Tibial nerve (tissue), 4 donors: Measurements from ENCODE around the gene TRIM60. TPM values are rescaled to one million over a fixed set of nuclear protein-coding genes. Genes with fewer than 3 reads are reported as not detected.

Source experiments
- DNase-seq, 2 donors: peaks; one replicate each; pipeline ENCODE4 v3.0.0-alpha.2; 2019; ENCODE audit warnings: low spot score in 2 of 2
- H3K27ac ChIP-seq, 4 donors: fragments of 200-600 bp; sonication (generic) in 3 of 4; one replicate each; pipeline ENCODE4 v1.5.1; 2017 to 2019; ENCODE audit warnings: mild to moderate bottlenecking in 1 of 4
- H3K27me3 ChIP-seq, 2 donors: fragments of 200-600 bp; sonication (generic) in 1 of 2; one replicate each; pipeline versions ENCODE4 v1.5.1 to v1.6.0; 2017 to 2019
- H3K36me3 ChIP-seq, 3 donors: fragments of 200-600 bp; sonication (generic); one replicate each; pipeline ENCODE4 v1.5.1; 2018 to 2019
- H3K4me1 ChIP-seq, 4 donors: fragments of 200-600 bp; sonication (generic) in 3 of 4; one replicate each; pipeline ENCODE4 v1.5.1; 2017 to 2019
- H3K4me3 ChIP-seq, 4 donors: fragments of 200-600 bp; sonication (generic) in 3 of 4; one replicate each; pipeline ENCODE4 v1.5.1; 2017 to 2019; ENCODE audit warnings: mild to moderate bottlenecking in 1 of 4, moderate library complexity in 1 of 4
- H3K9me3 ChIP-seq, 4 donors: fragments of 200-600 bp; sonication (generic) in 3 of 4; one replicate each; pipeline ENCODE4 v1.5.1; 2017 to 2019
- EP300 ChIP-seq, 2 donors: sonication (generic); formaldehyde crosslinking; IDR thresholded peaks; one replicate each; pipeline ENCODE4 v1.6.1; 2017; ENCODE audit warnings: antibody characterized with exemption in 2 of 2, mild to moderate bottlenecking in 1 of 2
- POLR2A ChIP-seq, 2 donors: fragments of 450-650 bp; IDR thresholded peaks; one replicate each; pipeline ENCODE4 v1.6.1; 2017; ENCODE audit warnings: antibody characterized with exemption in 2 of 2, mild to moderate bottlenecking in 2 of 2, moderate library complexity in 2 of 2
- WGBS, 2 donors: methylation state at CpG; one replicate each; pipeline ENCODE4 v1.1.5; 2018; 5-methylcytosine and 5-hydroxymethylcytosine counted together
- total RNA-seq, 4 donors: library from RNA; depleted of rRNA; stranded (reverse); fragments of >200 nt; gene quantifications; one replicate each; pipeline ENCODE4 v1.1.0, GENCODE V29; 2016
- TF ChIP-seq, protein P1 (sequence below), 5 experiments: fragments of 200-600 bp in 3 of 5; fragments of 450-650 bp in 2 of 5; sonication (generic) in 3 of 5; IDR thresholded peaks; one replicate each; pipeline ENCODE4 v1.5.1; 2016 to 2019; ENCODE audit warnings: antibody characterized with exemption in 5 of 5, mild to moderate bottlenecking in 3 of 5, moderate library complexity in 2 of 5

Gene TRIM60
- total RNA-seq, 4 donors from 2014 or later = 0.90 TPM; not detected in 3

DNA sequence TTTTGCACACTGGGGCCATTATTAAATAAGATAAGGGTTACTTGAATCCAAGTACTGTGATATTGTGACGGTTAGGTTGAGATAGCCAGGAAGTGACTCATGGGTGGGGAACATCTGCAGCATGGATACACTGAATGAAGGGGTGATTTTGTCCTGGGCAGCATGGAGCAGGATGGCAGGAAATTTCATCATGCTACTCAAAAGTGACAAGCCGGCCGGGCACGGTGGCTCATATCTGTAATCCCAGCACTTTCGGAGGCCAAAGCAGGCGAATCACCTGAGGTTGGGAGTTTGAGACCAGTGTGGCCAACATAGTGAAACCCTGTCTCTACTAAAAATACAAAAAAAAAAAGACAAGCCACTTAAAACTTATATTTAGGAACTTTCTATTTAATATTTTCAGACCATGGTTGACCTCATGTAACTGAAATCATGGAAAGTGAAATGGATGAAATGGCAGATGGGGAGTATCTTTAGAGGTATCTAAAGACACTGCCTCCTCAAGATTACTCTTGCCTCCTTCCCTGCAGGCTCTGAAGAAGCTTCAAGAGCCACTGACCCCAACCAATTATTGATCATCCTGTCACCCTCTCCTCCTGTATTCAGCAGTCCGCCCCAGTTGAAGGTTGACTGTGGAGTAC lies 3.9 kb upstream of the TRIM60 start:
- 80 to 81% methylated on average over 7 of the region's 7 CpGs for WGBS, 2 donors
- Histone ChIP-seq H3K36me3 (no peaks in the 10 kb centered on the region), H3K27me3 (no peaks in the 10 kb centered on the region), H3K4me3 (no peak overlapping the region), H3K4me1 (no peaks in the 10 kb centered on the region), H3K9me3 (peaks cover 0 to 11% (median 0%) of the 10 kb centered on the region in 4 donors), H3K27ac (no peak overlapping the region)
- TF ChIP-seq POLR2A (IDR thresholded peaks at IDR 0.05) (no peak), EP300 (IDR thresholded peaks at IDR 0.05) (no peak)
- TF ChIP-seq, protein P1, sequence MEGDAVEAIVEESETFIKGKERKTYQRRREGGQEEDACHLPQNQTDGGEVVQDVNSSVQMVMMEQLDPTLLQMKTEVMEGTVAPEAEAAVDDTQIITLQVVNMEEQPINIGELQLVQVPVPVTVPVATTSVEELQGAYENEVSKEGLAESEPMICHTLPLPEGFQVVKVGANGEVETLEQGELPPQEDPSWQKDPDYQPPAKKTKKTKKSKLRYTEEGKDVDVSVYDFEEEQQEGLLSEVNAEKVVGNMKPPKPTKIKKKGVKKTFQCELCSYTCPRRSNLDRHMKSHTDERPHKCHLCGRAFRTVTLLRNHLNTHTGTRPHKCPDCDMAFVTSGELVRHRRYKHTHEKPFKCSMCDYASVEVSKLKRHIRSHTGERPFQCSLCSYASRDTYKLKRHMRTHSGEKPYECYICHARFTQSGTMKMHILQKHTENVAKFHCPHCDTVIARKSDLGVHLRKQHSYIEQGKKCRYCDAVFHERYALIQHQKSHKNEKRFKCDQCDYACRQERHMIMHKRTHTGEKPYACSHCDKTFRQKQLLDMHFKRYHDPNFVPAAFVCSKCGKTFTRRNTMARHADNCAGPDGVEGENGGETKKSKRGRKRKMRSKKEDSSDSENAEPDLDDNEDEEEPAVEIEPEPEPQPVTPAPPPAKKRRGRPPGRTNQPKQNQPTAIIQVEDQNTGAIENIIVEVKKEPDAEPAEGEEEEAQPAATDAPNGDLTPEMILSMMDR (IDR thresholded peaks at IDR 0.05) = no peak
- no peak for DNase-seq

DNA sequence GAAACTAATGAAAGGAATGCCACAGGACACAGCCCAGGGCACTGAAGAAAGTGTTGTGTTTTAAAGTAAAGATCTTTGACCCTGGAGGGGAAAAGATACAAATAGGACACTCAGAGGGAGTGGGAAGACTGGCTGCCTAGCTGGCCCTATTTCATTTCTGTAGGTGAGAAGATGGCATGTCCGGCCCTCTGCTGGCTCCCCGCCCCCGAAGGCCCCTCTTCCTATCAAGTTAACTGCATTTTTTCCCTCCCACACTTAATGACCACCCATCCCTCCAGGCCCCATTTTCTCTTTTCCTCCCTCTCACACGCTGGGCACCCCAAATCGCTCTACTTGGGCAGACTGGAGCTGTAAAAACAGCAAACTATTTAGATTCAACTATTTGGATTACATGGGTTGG lies 16.4 kb downstream of the TRIM60 start:
- Histone ChIP-seq H3K4me3 (no peak overlapping the region), H3K36me3 (no peaks in the 10 kb centered on the region), H3K4me1 (no peaks in the 10 kb centered on the region), H3K9me3 (no peaks in the 10 kb centered on the region), H3K27ac (no peak overlapping the region), H3K27me3 (no peaks in the 10 kb centered on the region)
- TF ChIP-seq, protein P1 (IDR thresholded peaks at IDR 0.05) = no peak
- TF ChIP-seq POLR2A (IDR thresholded peaks at IDR 0.05) (no peak), EP300 (IDR thresholded peaks at IDR 0.05) (no peak)
- WGBS, 2 donors = 72 to 79% methylated on average over 5 of the region's 5 CpGs
- no peak for DNase-seq

DNA sequence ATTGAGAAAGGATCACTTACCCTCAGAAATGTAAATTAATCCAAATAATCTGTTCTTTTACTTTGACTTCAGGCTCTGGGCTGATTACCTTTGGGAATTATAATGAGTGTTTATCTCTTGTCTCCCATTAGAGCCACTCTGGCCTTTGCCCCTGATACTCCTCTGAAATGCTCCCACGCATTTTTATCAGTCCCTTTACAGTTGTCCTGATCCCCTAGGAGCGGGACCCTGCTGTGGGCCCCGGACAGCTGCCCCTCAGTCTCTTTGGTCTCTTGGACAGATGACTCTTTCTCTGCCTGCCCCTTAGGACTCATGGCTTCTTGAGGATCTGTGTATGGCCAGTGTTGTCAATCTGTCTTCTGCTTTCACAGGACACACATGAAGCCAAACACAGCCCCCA lies 20.8 kb downstream of the TRIM60 start:
- Histone ChIP-seq H3K4me3 (no peak overlapping the region), H3K9me3 (no peaks in the 10 kb centered on the region), H3K27me3 (no peaks in the 10 kb centered on the region), H3K4me1 (no peaks in the 10 kb centered on the region), H3K27ac (no peak overlapping the region), H3K36me3 (no peaks in the 10 kb centered on the region)
- 51 to 61% methylated on average over 3 of the region's 3 CpGs for WGBS, 2 donors
- TF ChIP-seq EP300 (IDR thresholded peaks at IDR 0.05) (no peak), POLR2A (IDR thresholded peaks at IDR 0.05) (no peak)
- TF ChIP-seq, protein P1 (IDR thresholded peaks at IDR 0.05) = no peak
- no peak for DNase-seq

DNA sequence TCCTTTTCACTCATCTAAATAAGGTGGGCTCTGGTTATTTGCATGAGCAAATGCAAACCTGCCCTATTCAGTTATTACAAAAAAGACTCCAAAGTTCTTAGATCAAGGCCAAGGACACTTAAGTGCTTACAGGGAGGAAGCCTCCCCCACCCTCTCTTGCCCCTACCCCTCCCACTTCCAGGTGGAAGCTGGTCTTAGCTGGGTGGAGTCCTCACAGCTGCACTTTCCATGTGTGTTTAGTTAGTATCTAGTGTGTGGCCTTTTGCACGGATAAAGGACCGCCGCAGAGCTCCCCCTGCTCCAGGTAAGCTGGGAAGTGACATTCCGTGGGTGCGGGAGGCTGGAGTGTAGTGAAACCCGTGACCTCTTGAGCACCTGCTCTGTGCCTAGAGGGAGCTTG lies 21.8 kb downstream of the TRIM60 start, which contains the start of gene TRIM75:
Gene TRIM75 (plus strand): TSS at position 222 of the 400 bp plus-strand sequence. CDS start 5,282 bp downstream, outside the sequence.
- 68 to 81% methylated on average over 6 of the region's 6 CpGs for WGBS, 2 donors
- no peak within 1 kb of the TSS for H3K27ac ChIP-seq
- no peak for DNase-seq
- no peaks in the 10 kb centered on the region for H3K9me3 ChIP-seq
- no peaks in the 10 kb centered on the region for H3K4me1 ChIP-seq
- H3K36me3 ChIP-seq = no peaks in the 10 kb centered on the region
- H3K27me3 ChIP-seq = no peaks in the 10 kb centered on the region
- TF ChIP-seq EP300 (IDR thresholded peaks at IDR 0.05) = no peak
- no peak within 1 kb of the TSS for H3K4me3 ChIP-seq

DNA sequence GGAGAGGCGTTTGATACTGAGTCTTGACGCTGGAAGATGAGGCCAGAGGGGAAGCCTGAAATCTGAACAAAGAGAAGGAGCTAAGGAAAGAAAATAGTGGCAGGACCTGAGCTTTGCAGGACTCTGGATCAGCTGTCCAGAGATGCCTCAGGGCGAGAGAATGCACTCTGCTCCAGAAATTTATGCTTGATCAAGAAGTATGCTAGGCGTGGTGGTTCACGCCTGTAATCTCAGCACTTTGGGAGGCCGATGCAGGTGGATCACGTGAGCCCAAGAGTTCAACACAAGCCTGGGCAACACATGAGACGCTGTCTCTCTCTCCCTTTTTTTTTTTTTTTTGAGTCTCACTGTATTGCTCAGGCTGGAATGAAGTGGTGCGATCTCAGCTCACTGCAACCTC lies 23.8 kb downstream of the TRIM60 start:
- Histone ChIP-seq H3K27me3 (no peaks in the 10 kb centered on the region), H3K4me1 (peaks cover 0 to 5% (median 0%) of the 10 kb centered on the region in 4 donors), H3K36me3 (no peaks in the 10 kb centered on the region), H3K27ac (no peak overlapping the region), H3K9me3 (no peaks in the 10 kb centered on the region), H3K4me3 (no peak overlapping the region)
- WGBS, 2 donors = 88 to 91% methylated on average over 9 of the region's 9 CpGs
- TF ChIP-seq EP300 (IDR thresholded peaks at IDR 0.05) (no peak), POLR2A (IDR thresholded peaks at IDR 0.05) (no peak)
- TF ChIP-seq, protein P1 (IDR thresholded peaks at IDR 0.05) = no peak
- no peak for DNase-seq
